GM21825 (cell line): Measurements from ENCODE around the gene CABP2.
"Not testable (repeated sequence)": the region's sequence is repeated elsewhere in the genome, so short reads cannot be mapped to it uniquely, and the experiment has no call there.

Experiments used
- ATAC-seq: cut with Tn5 transposase; IDR thresholded peaks from one replicate; pipeline ENCODE4 v1.9.1; 2021; ENCODE audit warnings: mild to moderate bottlenecking, moderate library complexity; ENCODE audit not compliant: unreplicated experiment

Gene CABP2

DNA sequence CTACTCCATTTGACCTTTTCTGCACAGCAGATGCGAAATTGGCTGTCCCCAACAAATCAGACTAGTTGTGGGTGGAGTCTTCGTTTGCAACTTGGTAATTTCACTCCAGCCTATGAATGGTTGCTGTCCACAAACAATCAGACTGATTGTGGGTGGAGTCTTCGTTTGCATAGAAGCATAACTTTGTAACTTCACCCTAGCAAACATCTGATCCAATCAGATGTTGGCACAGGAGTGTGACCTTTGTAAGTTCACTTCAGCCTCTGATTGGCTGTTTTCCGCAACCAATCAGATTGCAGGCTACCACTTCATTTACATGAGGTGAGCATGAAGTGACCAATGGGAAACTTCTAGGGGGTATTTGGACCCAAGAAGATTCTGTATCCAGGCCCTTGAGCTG lies 16.3 kb upstream of the CABP2 start:
- ATAC-seq, result no peak

DNA sequence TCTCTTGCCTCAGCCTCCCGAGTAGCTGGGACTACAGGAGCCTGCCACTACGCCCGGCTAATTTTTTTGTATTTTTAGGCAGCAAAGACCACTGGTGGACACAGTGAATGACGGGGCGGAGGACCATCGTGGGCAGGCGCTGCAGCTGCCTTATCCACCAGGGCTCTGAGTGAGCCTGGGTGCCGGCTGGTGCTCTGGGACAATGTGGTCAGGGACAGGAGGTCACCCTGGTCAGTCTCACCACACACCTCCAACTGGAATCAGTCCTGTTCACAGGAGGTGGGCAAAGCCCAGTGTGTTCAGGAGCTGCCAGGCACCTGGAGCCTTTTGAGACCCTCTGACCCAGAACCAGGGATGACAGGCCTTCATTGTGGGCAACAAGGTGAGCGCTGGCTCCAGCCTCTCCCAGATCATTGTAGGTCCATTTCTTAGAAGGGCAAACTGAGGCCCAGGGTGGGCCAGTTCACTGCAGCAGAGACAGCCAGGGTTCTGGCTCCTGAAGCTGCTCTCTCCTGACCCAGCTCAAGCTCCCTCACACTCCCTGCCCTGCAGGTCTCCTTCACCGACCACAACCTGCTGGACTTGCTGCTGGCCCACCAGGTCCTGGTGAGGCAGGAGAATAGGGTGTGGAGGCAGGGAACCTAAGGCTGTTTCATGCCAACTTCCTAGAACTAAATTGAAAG lies 15.7 kb upstream of the CABP2 start:
- ATAC-seq, result no peak

DNA sequence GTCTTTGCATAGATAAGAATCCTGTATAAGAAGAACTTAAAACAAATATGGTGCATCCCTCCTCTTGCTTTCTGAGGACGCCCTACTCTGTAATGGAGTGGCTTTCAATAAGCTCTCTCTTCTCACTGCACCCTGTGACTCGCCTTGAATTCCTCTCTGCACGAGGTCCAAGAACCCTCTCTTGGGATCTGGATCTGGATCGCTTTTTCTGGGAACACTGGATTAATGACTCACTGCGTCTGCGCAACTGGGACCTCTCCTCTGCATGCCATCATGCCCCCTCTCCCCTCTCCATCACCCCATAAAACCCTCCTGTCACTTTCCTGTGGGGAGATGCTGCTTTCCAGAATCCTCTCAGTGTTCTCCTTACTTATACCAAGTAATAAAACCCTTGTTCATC lies 15.1 kb upstream of the CABP2 start:
- no peak for ATAC-seq

DNA sequence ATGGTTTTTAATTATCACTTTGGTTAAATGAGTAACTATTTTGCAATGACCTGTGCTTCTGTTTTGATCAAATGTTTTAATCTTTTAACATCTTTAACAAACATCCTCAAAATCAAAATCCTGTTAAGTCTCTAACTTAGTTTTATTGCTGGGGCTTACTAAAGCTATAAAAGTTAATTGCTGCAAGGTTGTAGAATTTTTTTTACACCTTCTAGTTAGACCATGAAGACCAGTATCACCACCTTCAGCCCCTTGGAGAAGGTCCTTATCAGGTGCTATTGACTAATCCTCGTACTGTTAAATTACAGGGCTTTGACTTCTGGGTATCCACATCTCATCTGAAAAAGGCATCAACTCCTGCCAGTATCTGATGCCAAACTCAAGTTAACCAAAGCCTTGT lies 12.3 kb upstream of the CABP2 start:
- no peak for ATAC-seq

DNA sequence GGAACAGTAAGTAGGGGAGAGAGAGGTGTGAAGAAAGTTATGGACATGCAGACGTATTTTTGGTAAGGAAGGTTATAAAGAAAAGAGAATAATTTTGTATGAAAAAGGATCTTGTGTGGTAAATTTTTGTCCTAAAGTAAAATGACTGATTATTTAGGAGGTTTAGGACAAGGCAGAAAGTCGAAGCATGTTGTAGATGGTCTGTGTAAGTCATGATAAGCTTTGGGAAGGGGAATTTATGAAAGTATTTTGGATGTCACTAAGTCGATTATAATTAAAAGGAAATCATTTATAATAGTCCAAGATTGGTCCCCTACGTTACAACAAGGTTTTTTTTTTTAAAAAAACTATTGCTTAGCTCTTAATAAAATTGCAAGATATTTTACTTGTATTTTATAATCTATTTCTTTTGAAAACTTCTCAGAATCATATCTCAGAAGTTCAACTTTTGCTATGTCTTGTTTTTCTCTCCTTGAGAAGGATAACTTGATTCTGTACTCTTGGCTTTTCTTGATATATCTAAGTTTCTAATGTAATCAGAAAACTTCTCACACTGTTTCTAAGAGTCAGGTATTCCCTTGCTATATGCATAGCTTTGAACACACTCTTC lies 10.9 kb upstream of the CABP2 start:
- ATAC-seq, result no peak

DNA sequence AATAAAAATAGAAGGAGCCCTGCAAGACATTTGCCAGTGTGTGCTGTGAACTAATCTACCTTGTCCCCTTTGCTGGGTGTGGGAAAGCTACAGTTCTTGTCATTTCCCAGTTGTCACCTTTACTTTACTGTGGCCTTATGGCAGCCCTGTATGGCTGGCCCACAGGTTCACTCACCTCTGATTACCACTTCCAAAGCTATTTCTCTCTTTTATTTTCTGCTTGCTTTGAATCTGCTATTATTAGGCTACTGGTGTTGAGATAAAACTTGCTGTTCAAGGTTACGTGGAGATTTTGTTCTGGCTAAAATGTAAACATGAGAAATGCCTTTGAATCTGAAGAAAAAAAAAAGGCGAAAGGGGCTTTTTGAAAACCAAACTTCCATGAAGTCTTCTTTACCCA lies 9.6 kb upstream of the CABP2 start:
- no peak for ATAC-seq

DNA sequence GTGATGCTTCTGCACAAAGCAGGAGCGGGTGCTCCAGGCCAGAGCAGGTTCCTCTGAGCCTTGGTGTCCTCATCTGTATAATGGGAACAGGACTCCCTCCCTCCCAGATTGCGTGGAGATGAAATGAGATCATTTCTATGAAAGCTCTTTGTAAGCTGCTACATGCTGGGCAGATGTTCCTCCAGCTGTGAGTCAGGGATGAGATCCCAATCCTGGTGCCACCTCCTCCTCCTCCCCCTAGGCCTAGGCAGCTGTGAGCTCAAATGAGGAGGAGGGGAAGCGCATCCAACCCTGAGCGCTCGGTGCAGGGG lies 7.0 kb upstream of the CABP2 start:
- no peak for ATAC-seq

DNA sequence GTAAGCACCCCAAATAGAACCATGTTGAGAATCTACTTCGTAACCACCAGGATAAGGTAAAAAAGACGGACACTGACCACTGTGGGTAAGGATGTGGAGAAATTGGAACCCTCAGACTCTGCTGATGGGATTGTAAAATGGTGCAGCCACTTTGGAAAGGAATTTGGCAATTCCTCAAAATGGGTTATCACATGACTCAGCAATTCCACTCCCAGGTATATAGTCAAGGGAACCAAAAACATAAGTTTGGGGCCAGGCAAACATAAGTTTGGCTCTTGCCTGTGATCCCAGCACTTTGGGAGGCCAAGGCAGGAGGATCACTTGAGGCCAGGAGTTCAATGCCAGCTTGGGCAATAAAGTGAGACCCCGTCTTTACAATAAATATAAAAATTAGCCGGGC lies 5.1 kb upstream of the CABP2 start:
- no peak for ATAC-seq

DNA sequence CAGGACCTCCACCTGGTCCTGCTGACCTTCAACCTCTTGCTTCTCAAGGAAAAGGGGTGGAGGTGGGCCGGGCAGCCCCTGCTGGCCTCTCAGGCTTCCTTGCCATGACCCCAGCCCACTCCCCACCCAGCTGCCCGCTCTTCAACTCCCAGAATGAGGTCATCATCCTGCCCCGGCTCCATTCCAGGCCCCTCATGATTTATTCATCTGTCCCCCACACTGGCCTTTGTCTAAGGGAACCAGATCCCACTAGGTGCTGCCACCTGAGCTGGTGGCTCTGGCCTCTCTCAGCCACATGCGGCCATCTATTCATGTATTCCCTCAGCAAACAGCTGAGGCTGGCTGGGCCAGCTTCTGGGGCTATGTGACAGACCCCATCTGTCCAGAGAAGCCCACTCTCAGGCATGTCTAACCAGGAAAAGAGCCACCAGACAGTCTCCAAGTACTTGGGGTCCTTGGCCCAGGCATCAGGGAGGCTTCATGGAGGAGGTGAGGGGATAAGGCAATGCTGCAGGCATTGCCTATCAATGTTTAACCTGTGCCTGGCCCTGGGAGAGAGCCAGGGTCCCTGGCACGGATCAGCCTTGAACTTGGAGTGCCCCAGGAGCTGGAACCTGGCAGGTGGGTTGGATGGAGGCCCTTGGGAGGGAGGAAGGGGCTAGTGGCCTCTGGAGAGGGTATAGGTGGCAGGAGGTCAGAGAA lies 2.2 kb upstream of the CABP2 start:
- no peak for ATAC-seq

DNA sequence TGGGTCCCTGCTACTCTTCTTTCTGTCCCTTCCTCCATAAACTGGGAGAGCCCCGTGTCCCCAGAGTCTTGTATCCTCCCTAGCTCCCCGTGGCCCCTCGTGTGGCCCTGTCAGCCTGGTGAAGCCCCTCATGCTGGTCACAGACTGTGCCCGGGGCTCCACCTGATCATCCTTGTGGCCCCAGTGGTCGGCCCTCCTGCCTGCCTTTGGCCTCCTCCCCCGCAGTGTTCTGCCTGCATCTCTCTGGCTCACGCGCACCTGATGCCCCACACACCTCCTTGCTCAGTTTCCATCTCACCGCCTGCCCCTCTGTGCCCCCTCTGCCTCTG lies 1.2 kb upstream of the CABP2 start:
- no peak for ATAC-seq

DNA sequence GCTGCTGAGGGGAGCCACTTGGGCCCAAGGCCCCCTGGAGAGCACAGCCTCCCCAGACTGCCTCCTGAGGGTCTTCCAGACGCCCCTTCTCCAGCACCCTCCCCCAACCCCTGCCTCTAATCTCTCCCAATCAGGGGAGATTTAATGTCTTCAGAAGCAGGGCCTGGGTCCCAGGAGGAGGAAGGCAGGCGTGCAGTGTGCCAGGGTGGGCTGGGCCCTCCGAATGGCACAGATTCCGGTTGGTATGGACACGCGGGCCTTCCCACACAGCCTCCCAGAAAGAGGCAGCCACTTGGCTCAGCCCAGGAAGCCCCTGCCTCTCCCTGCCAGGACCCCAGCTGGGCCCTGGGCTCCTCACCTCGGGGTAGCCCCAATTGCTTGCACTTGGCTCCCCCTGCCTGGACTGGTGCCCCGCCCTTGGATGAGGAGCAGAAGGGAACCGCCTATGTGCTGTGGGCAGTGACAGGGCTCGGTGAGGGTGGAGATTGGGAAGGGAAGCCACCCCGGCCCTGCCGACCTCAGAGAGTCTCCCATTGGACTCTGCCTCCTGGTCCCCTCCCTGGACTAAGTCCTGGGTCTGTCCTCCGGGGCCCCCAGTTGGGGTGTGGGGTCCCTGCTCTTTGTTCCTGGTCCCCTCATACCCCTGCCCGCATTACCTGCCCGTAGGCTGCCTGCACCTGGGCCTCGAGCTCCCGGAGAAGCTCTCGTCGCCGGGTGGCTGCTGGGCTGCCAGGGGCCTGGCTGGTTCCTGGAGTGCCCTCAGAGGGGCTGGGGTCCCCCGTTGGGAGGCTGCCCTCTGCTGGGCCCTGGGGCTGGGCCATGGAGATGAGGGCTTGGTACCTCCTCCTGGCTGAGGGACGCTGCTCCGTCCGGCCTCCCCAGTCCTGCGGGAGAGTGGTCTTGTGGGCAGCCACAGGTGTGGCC lies 572 bp upstream of the CABP2 start:
- no peak for ATAC-seq

DNA sequence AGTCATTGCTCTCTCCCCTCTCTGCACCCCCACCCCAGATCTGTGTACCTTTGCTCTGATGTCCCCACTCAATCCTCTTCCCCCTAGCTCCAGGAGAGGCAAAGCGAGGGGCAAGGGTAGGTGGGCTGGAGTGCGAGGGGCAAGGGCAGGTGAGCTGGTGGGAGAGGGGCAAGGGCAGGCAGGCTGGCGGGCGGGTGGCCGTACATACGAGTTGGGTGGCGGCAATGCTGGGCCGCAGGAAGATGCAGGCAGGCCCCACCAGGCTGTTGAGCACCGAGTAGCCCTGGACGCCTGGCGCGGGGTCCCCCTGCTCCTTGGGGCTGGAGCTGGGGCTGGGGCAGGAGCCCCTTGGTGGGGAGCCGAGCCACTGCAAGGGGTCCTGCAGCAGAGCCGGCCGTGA lies 908 bp downstream of the CABP2 start:
- ATAC-seq, result no peak

DNA sequence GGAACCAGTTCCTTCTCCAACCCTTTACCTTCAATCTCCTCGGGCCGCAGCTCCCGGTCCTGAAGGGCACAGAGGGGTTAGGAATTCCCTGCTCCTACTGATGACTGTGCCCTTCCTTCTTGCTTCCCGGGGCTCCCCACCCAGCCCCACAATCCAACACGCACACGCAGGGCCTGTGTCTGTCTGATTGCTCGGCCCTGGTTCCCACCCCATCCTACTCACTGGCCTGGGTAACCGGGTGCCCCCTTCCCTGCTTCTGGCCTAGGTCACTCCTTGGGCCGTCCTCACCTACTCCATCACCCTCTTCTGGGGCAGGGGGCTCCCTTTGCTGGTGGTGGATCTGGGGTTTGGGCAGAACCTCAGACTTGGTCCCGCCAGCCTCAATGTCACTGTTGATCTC lies 1.3 kb downstream of the CABP2 start:
- ATAC-seq, result no peak

DNA sequence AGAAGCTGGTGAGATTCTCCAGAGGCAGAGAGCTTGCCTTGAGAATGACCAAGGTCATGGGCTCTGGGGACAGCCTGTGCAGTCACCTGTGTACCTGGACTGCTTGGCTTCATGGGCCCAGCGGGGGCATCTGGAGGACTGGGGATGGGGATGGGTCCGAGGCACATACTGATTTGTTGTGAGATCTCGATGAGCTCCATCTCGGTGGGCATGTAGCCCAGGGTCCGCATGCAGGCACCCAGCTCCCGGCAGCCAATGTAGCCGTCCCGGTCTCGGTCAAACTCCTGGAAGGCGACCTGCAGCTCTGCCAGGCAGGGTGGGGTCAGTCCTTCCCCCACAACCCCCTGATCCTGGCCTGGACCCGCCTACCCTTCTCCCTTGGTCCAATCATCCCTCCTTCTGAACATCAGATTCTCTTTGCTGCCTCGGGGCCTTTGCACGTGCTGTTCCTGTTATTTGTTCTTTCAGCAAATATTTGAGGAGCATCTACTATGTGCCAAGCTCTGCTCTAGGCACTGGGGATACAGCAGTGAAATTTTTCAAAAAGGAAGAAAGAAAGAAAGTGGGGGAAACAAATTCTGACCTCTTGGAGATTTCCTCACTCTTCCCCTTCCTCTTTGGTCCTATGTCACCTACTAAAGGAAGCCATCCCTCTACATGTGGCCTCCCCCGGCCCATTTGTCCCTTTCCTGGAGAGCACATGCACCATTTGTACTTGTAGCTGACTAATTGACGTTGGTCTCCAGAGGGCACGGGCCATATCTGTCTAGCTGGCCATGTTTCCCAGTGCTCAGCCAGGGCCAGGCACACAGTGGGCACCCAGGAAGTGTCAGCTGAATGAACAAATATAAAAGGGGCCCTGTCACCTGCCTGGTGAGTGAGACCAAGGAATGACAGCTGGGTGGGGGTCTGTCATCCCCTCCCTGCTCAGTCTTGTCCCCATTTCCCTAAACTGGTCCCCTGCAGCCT lies 2.1 kb downstream of the CABP2 start:
- ATAC-seq, result no peak

DNA sequence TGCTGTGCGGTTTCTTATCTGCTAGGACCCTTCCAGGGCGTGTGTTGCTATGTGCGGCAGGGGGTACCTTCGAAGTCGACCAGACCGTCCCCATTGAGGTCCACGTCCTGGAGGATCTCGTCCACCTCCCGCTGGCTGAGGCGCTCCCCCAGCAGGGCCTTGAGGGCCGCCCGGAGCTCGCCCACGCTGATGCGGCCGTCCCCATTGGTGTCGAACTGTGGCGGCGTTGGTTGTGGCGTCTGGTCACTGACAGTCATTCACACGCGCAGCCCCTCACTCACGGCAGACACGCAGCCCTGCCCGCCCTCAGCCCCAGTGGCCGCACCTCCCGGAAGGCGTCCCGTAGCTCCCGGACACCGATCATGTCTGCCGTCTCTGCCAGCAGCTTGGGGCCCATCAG lies 3.5 kb downstream of the CABP2 start:
- ATAC-seq, result no peak

DNA sequence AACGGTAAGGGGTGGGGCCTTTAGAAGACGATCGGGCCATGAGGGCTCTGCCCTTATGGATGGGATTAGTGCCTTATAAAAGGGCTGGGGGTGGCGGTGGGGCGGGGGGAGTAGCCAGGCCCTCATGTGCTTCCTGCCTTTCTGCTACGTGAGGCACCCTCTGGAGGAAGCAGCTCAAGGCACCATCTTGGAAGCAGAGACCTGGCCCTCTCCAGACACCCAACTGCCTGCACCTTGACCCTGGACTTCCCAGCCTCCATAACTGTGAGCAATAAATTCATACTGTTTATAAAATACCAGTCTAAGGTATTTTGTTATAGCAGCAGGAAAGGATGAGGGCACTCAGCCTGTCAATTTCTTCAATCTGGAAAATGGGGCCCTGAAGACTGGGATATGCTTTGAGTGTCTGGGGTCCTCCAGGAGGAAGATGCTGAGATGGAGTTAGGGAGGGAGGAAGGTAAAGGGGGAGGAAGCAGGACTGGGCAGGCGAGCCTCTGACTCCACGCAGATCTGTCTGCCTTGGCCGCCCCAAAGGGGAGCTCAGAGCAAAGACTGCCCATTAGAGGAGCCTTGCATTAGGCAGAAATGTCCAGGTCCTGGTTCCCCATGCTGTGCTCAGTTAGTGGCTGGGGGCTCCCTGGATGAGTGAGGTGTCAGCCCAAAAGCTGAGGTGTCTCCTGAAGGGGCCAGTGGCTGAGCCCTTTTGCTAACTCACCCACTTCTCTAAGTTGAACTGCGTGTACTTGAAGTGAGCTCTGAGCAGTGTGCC lies 5.3 kb downstream of the CABP2 start:
- no peak for ATAC-seq

DNA sequence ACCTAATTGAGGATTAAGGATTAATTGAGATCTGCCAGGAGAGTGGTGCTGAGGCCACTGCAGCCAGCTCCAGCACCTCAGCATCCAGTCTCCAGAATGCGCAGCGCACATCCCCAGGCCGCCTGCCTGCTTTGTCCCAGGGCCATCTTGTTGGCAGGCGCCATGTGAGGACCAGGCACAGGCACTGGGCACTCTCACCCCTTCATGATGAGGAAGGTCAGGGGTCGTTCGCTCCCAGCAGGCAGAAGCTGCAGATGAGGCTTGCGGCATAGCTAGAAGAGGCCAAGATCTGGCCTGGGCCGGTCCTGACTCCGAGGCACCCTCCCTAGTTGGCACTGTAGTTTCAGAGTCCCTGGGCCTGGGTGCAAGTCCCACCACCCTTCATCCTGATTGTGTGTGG lies 6.4 kb downstream of the CABP2 start:
- no peak for ATAC-seq

DNA sequence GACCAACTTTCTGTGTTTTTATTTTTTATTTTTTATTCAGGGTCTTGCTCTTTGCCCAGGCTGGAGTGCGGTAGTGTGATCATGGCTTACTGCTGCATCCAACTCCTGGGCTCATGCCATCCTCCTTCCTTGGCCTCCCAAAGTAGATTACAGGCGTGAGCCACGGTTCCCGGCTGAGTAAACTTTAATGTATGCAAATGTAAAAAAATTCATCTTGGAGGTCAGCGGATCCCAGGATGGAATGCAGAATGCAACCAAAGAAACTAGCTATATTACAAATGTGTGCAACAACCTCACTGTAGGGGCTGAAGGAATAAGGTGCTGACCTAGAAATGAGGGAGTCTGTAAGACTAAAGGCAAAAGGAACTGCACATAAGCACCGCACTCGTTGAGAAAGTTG lies 9.1 kb downstream of the CABP2 start:
- ATAC-seq, result no peak

DNA sequence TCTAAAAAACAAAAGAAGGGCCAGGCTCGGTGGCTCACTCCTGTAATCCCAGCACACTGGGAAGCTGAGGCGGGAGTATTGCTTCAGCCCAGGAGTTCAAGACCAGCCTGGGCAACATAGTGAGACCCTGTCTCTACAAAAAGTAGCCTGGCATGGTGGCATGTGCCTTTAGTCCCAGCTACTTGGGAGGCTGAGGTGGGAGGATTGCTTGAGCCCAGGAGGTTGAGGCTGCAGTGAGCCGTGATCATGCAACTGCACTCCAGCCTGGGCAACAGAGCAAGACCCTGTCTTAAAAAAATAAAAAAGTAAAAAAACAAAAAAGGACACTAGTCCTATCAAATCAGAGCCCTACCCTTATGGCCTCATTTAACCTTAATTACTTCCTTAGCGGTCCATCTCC lies 11.7 kb downstream of the CABP2 start:
- ATAC-seq, result not testable (repeated sequence)

DNA sequence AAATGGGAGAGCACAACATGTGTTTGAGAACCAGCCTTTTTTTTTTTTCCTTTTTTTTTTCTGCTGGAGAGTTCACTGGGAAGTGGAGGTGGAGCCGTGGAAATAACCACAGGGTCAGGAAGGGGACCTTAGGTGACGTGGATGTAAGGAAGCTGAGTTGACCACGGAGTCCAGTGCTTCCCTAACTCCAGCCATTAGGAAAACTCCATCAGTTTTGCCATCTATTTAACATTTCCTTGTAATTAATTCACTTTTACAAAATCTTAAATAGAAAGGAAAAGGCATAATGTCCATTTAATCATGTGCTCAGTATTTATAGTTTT lies 13.3 kb downstream of the CABP2 start:
- no peak for ATAC-seq
